K562 (cell line): ENCODE results near the gene BOD1L1. TPM values are rescaled to one million over a fixed set of nuclear protein-coding genes. Genes with fewer than 3 reads are reported as not detected.
A peak's percentile ranks its signal among the peaks of the same experiment; 100 is the strongest.

ENCODE experiments used
- ATAC-seq: fragments of 200-7000 bp; cut with Tn5 transposase; 3 replicates; pipeline ENCODE4 v1.9.1; 2020; ENCODE audit warnings: moderate library complexity
- BruUV-seq: library from RNA; stranded (reverse); fragments of 400-500 nt; replicated peaks from 2 replicates; lab custom pipeline; 2021; lab: Mats Ljungman, UMichigan
- CTCF ChIA-PET: fragments of 300-600 bp; formaldehyde crosslinking; extraction: SDS; loops from one replicate; lab custom pipeline; 2021; ENCODE audit warnings: low intra/inter-chr PET ratio; lab: Yijun Ruan, JAX
- POLR2A ChIA-PET: fragments of 300-600, 350-650 bp; sonication (Branson Sonifier 250); formaldehyde crosslinking; extraction: SDS; loops from one replicate; lab custom pipeline; 2021; ENCODE audit warnings: antibody characterized with exemption, inconsistent platforms; lab: Yijun Ruan, JAX
- DNase-seq, 4 experiments: peaks; one replicate each; pipeline versions ENCODE4 v3.0.0 to v3.0.0-alpha.2; 2011 to 2018; ENCODE audit warnings: low spot score in 3 of 4, mixed read lengths in 3 of 4; ENCODE audit errors: extremely low read depth in 1 of 4
- FAIRE-seq: peaks from 2 replicates; lab custom pipeline; 2011; peaks lifted over from hg19 to GRCh38; lab: Jason Lieb, UNC
- H2AFZ ChIP-seq: 2 replicates; pipeline ENCODE4 v1.6.0; 2011; ENCODE audit warnings: low read depth, low read length, control low read depth, inconsistent platforms
- H3K27ac ChIP-seq: fragments of 200-600 bp; 3 replicates; pipeline ENCODE4 v1.8.0; 2011; ENCODE audit warnings: low read depth, mild to moderate bottlenecking, control low read depth, inconsistent platforms, low read length, moderate library complexity, mixed read lengths; ENCODE audit errors: extremely low read depth
- H3K27me3 ChIP-seq, 2 experiments: fragments of 300-600 bp in 1 of 2; 2 replicates in 1 of 2; 3 replicates in 1 of 2; pipeline versions ENCODE4 v1.6.0 to v1.8.0; 2011; ENCODE audit warnings: inconsistent platforms in 2 of 2, low read length in 2 of 2, mild to moderate bottlenecking in 1 of 2, mixed read lengths in 1 of 2, moderate library complexity in 1 of 2; ENCODE audit not compliant: control insufficient read depth in 2 of 2, insufficient read depth in 2 of 2
- H3K36me3 ChIP-seq: fragments of 300-600 bp; 3 replicates; pipeline ENCODE4 v1.8.0; 2011; ENCODE audit warnings: mild to moderate bottlenecking, low read length, inconsistent platforms; ENCODE audit not compliant: control insufficient read depth, insufficient read depth
- H3K4me1 ChIP-seq, 2 experiments: fragments of 200-600 bp in 1 of 2; replicated peaks in 1 of 2; 2 replicates in 1 of 2; 3 replicates in 1 of 2; pipeline versions ENCODE4 v1.5.1 to v1.8.0; 2011; ENCODE audit warnings: inconsistent platforms in 2 of 2, low read length in 2 of 2, mild to moderate bottlenecking in 1 of 2, mixed read lengths in 1 of 2, moderate library complexity in 1 of 2; ENCODE audit not compliant: control insufficient read depth in 2 of 2, insufficient read depth in 2 of 2
- H3K4me2 ChIP-seq: 2 replicates; pipeline ENCODE4 v1.6.1; 2011; ENCODE audit warnings: low read length, control low read depth, inconsistent platforms, mixed read lengths; ENCODE audit not compliant: insufficient read depth
- H3K4me3 ChIP-seq: fragments of 200-600 bp; sonication (generic), shearing (Covaris generic); 2 replicates; pipeline ENCODE4 v1.5.1; 2016; ENCODE audit warnings: control low read depth, inconsistent platforms
- H3K79me2 ChIP-seq: fragments of 200-600 bp; 3 replicates; pipeline ENCODE4 v1.8.0; 2011; ENCODE audit warnings: low read length, inconsistent platforms; ENCODE audit not compliant: control insufficient read depth, insufficient read depth
- H3K9ac ChIP-seq, 2 experiments: 2 replicates each; pipeline versions ENCODE4 v1.6.0 to v1.6.1; 2011; ENCODE audit warnings: low read depth in 2 of 2, low read length in 2 of 2, control low read depth in 1 of 2, inconsistent platforms in 1 of 2, mild to moderate bottlenecking in 1 of 2, mixed read lengths in 1 of 2; ENCODE audit not compliant: insufficient read depth in 1 of 2
- H3K9me1 ChIP-seq: one replicate; pipeline ENCODE4 v1.6.0; 2011; ENCODE audit warnings: inconsistent platforms, mild to moderate bottlenecking, low read length, moderate library complexity; ENCODE audit not compliant: control insufficient read depth, insufficient read depth
- H3K9me3 ChIP-seq: replicated peaks from 2 replicates; pipeline ENCODE4 v1.5.1; 2011; ENCODE audit warnings: low read depth, low read length, inconsistent platforms; ENCODE audit not compliant: control insufficient read depth, insufficient read depth
- H4K20me1 ChIP-seq: replicated peaks from 2 replicates; pipeline ENCODE4 v1.6.1; 2011; ENCODE audit warnings: low read length, inconsistent platforms, mixed read lengths; ENCODE audit not compliant: control insufficient read depth, insufficient read depth
- BCOR ChIP-seq: fragments of 450-650 bp; IDR thresholded peaks from 2 replicates; pipeline ENCODE4 v1.6.1; 2016
- BRCA1 ChIP-seq, 2 experiments: fragments of 450-650 bp in 1 of 2; sonication (generic) in 1 of 2; formaldehyde crosslinking in 1 of 2; IDR thresholded peaks; 2 replicates each; pipeline versions ENCODE4 v1.5.0 to v1.6.1; 2017 to 2020; ENCODE audit warnings: mild to moderate bottlenecking in 1 of 2, missing genetic modification reagents in 1 of 2
- CBX5 ChIP-seq: IDR thresholded peaks from 2 replicates; pipeline ENCODE4 v1.6.1; 2014; ENCODE audit warnings: low read depth, borderline replicate concordance
- FOXP1 ChIP-seq: sonication (generic); formaldehyde crosslinking; IDR thresholded peaks from 2 replicates; pipeline ENCODE4 v1.8.0; 2022; ENCODE audit warnings: mild to moderate bottlenecking, missing genetic modification reagents
- HNRNPL ChIP-seq: fragments of 200-400 bp; formaldehyde crosslinking; IDR thresholded peaks from 2 replicates; pipeline ENCODE4 v1.6.1; 2017; ENCODE audit warnings: low read depth, mild to moderate bottlenecking, low read length
- JUNB ChIP-seq: fragments of 450-650 bp; formaldehyde crosslinking; conservative IDR thresholded peaks from 2 replicates; pipeline ENCODE4 v1.4.0; 2020; ENCODE audit warnings: mild to moderate bottlenecking
- KLF16 ChIP-seq: IDR thresholded peaks from 2 replicates; pipeline ENCODE4 v1.6.1; 2016; ENCODE audit warnings: antibody characterized with exemption
- NFRKB ChIP-seq: fragments of 450-650 bp; IDR thresholded peaks from 2 replicates; pipeline ENCODE4 v1.6.1; 2016; ENCODE audit warnings: low read depth
- ZNF174 ChIP-seq: fragments of 250-450 bp; sonication (Bioruptor Pico); IDR thresholded peaks from 2 replicates; pipeline ENCODE4 v1.4.0; 2020; ENCODE audit warnings: mild to moderate bottlenecking
- WGBS: fragments of 100-300 bp; shearing (Covaris generic); methylation state at CpG from one replicate; pipeline ENCODE4 v1.1.6; 2016; ENCODE audit warnings: low coverage, mixed read lengths; ENCODE audit not compliant: insufficient coverage; ENCODE audit errors: missing lambda C conversion rate; 5-methylcytosine and 5-hydroxymethylcytosine counted together
- in situ Hi-C: fragments of 300-500 bp; cut with MboI; formaldehyde crosslinking; loops from 4 replicates; pipeline ENCODE4 v1.15.0; 2018; ENCODE audit warnings: inconsistent platforms, mixed read lengths
- intact Hi-C: fragments of 100-400 bp; cut with micrococcal nuclease; formaldehyde crosslinking; loops from 2 replicates; pipeline ENCODE4 v1.14.2; 2022
- polyA plus RNA-seq, 8 experiments: library from polyadenylated mRNA; depleted of rRNA in 4 of 8; stranded (reverse) in 5 of 8; unstranded in 3 of 8; fragments of >200 nt; fragmentation: Nextera tagmentation in 2 of 8; fragmentation: Illumina TruSeq in 1 of 8; extraction: Ambion mirVana in 2 of 8; extraction: Trizol in 1 of 8; gene quantifications; 2 replicates each; pipeline versions ENCODE4 v1.2.1 to v1.2.3, GENCODE V29; 2011 to 2014; ENCODE audit warnings: inconsistent platforms in 1 of 8, missing spikeins in 1 of 8
- total RNA-seq, 7 experiments: library from RNA; depleted of rRNA in 6 of 7; stranded (reverse); fragments of >200 nt in 6 of 7; fragmentation: Illumina TruSeq in 2 of 7; extraction: Trizol in 2 of 7; gene quantifications; 2 replicates each; pipeline versions ENCODE4 v1.2.1 to v1.2.3, GENCODE V29; 2011 to 2021; ENCODE audit warnings: low replicate concordance in 1 of 7
- TF ChIP-seq, protein P1 (sequence below), 3 experiments: IDR thresholded peaks in 2 of 3; conservative IDR thresholded peaks in 1 of 3; 2 replicates each; pipeline ENCODE4 v1.5.1; 2011 to 2012; ENCODE audit warnings: low read length in 3 of 3, mild to moderate bottlenecking in 3 of 3, control low read depth in 2 of 3, improper control_type of control experiment in 1 of 3, inconsistent platforms in 1 of 3, low read depth in 1 of 3, mixed read lengths in 1 of 3, moderate library complexity in 1 of 3; ENCODE audit not compliant: insufficient read depth in 2 of 3
- TF ChIP-seq, protein P2 (sequence below): fragments of 250-450 bp; sonication (Bioruptor Pico); IDR thresholded peaks from 2 replicates; pipeline ENCODE4 v1.8.0; 2021; ENCODE audit warnings: moderate library complexity, mild to moderate bottlenecking, inconsistent platforms
- TF ChIP-seq, protein P3 (sequence below): sonication (generic); formaldehyde crosslinking; IDR thresholded peaks from 2 replicates; pipeline ENCODE4 v1.8.0; 2022; ENCODE audit warnings: mild to moderate bottlenecking, missing genetic modification reagents

The BOD1L1 gene
- total and polyA plus RNA-seq, 9 of the 15 experiments (the other 6 are each of a cell fraction or from before 2014, with no cell fraction given), result 4.8 to 23.2 (median 17.7) TPM

- WGBS, result 83% methylated on average over 4 of the region's 5 CpGs
- ATAC-seq, result no peak; the same call in 2 of the 3 replicates
- CTCF ChIA-PET, result no interaction called here
- Histone ChIP-seq H4K20me1 (no peaks in the 10 kb centered on the region; the same call in 1 of the 2 replicates), H3K27ac (no peak overlapping the region), H3K79me2 (no peaks in the 10 kb centered on the region), H3K4me2 (no peak overlapping the region), H3K9ac (no peak overlapping the region), H3K27me3 (no peaks in the 10 kb centered on the region), H3K4me1 (no peaks in the 10 kb centered on the region), H3K4me3 (no peak overlapping the region), H3K9me3 (no peaks in the 10 kb centered on the region; the same call in 1 of the 2 replicates), H3K9me1 (no peaks in the 10 kb centered on the region), H3K36me3 (peaks cover 37% of the 10 kb centered on the region), H2AFZ (no peak overlapping the region)
- FAIRE-seq, result no peak
- no TSS peak for BruUV-seq
- intact Hi-C loops (no loop called here), in situ Hi-C loops (no loop called here)
- DNase-seq, result peak in 1 of 4 experiments; percentile 12
- POLR2A ChIA-PET, result no interaction called here
- TF ChIP-seq, protein P1, sequence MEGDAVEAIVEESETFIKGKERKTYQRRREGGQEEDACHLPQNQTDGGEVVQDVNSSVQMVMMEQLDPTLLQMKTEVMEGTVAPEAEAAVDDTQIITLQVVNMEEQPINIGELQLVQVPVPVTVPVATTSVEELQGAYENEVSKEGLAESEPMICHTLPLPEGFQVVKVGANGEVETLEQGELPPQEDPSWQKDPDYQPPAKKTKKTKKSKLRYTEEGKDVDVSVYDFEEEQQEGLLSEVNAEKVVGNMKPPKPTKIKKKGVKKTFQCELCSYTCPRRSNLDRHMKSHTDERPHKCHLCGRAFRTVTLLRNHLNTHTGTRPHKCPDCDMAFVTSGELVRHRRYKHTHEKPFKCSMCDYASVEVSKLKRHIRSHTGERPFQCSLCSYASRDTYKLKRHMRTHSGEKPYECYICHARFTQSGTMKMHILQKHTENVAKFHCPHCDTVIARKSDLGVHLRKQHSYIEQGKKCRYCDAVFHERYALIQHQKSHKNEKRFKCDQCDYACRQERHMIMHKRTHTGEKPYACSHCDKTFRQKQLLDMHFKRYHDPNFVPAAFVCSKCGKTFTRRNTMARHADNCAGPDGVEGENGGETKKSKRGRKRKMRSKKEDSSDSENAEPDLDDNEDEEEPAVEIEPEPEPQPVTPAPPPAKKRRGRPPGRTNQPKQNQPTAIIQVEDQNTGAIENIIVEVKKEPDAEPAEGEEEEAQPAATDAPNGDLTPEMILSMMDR (IDR thresholded peaks at IDR 0.05 in 2 of 3, conservative IDR thresholded peaks at IDR 0.05 in 1 of 3; ENCODE audit: insufficient read depth in 2 of 3, low read depth in 1 of 3, low read length in 3 of 3), result 0 out of 6 replicates have a peak, but pooled peaks of 1 of the 3 experiments have one; percentile 27
- 0 out of 2 replicates have a peak, but pooled peaks have one; percentile 7 for TF ChIP-seq KLF16
- TF ChIP-seq HNRNPL, result no peak
Measured at GRCh38 chr4:13599159-13599558, 28.4 kb downstream of the BOD1L1 start.

GRCh38 chr4:13597604-13598003 is 29.9 kb downstream of the BOD1L1 start:
- ATAC-seq (no peak), FAIRE-seq (no peak), DNase-seq (no peak)
- no peaks in the 10 kb centered on the region; the same call in 1 of the 2 replicates for H4K20me1 ChIP-seq
- H3K4me1 ChIP-seq, result no peaks in the 10 kb centered on the region
- no peaks in the 10 kb centered on the region for H3K9me1 ChIP-seq
- no peak overlapping the region for H3K4me2 ChIP-seq
- no peaks in the 10 kb centered on the region for H3K79me2 ChIP-seq
- H3K27me3 ChIP-seq, result no peaks in the 10 kb centered on the region
- H3K9ac ChIP-seq, result no peak overlapping the region
- peaks cover 29% of the 10 kb centered on the region; the same call in 2 of the 3 replicates for H3K36me3 ChIP-seq
- intact Hi-C loops, result no loop called here
- H3K9me3 ChIP-seq, result no peaks in the 10 kb centered on the region; the same call in 1 of the 2 replicates
- CTCF ChIA-PET, result no interaction called here
- H3K4me3 ChIP-seq, result no peak overlapping the region
- H3K27ac ChIP-seq, result no peak overlapping the region
- POLR2A ChIA-PET, result no interaction called here
- in situ Hi-C loops, result no loop called here
- no TSS peak for BruUV-seq
- no peak overlapping the region for H2AFZ ChIP-seq
- TF ChIP-seq, protein P2, sequence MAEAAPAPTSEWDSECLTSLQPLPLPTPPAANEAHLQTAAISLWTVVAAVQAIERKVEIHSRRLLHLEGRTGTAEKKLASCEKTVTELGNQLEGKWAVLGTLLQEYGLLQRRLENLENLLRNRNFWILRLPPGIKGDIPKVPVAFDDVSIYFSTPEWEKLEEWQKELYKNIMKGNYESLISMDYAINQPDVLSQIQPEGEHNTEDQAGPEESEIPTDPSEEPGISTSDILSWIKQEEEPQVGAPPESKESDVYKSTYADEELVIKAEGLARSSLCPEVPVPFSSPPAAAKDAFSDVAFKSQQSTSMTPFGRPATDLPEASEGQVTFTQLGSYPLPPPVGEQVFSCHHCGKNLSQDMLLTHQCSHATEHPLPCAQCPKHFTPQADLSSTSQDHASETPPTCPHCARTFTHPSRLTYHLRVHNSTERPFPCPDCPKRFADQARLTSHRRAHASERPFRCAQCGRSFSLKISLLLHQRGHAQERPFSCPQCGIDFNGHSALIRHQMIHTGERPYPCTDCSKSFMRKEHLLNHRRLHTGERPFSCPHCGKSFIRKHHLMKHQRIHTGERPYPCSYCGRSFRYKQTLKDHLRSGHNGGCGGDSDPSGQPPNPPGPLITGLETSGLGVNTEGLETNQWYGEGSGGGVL, result no peak
- TF ChIP-seq BCOR (no peak), BRCA1 (IDR thresholded peaks at IDR 0.05) (no peak), BRCA1 (CRISPR knock-in tag; IDR thresholded peaks at IDR 0.05) (no peak), CBX5 (no peak), NFRKB (no peak), JUNB (no peak), FOXP1 (CRISPR knock-in tag) (no peak), ZNF174 (CRISPR knock-in tag) (no peak)
- TF ChIP-seq, protein P3, sequence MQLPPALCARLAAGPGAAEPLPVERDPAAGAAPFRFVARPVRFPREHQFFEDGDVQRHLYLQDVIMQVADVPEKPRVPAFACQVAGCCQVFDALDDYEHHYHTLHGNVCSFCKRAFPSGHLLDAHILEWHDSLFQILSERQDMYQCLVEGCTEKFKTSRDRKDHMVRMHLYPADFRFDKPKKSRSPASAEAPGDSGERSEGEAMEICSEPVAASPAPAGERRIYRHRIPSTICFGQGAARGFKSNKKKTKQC, result no peak
